Stromal cell of bone marrow (primary cell): ENCODE measurements around the gene TSR1.

Source experiments
- DNase-seq: peaks from one replicate; pipeline ENCODE4 v3.0.0-alpha.2; 2012; ENCODE audit warnings: low read depth

TSR1 gene

DNA sequence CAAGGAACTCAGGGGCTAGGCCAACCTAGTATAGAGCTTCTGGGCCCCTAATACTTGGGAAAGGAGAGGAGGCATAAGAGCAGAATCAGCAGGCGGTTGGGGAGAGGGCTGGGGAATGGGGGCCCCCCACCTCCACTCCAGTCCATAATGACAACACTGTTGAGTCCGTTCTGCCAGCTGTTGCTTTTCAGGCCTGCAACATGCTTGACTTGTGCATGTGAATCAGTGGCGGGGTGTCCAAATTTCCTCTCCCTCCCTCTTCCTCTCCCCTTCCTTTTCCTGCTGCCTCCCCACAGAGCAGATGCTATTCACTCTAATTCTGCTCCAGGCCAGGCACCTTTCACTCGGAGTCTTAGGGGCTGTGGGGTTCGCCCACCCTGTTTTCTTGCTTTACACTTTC lies 32.8 kb upstream of the TSR1 start:
- no peak for DNase-seq

DNA sequence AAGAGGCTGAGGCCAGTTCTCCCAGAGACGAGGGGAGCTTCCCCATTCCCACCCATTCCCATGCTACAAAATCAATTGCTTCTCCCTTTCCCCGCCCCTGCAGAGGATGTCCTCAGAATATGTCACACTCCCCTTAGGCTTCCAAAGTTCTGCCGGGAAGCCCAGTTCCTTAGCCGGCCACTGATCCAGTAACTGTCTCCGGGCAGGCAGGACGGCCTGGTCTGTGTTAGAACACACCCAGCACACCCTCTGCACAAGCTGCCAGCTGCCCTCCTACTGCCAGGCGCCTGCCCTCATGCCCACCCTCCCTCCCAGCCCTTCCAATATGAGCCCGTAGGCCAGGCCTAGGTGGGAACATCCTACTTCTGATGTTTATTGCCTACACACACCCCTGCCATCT lies 32.1 kb upstream of the TSR1 start:
- no peak for DNase-seq

DNA sequence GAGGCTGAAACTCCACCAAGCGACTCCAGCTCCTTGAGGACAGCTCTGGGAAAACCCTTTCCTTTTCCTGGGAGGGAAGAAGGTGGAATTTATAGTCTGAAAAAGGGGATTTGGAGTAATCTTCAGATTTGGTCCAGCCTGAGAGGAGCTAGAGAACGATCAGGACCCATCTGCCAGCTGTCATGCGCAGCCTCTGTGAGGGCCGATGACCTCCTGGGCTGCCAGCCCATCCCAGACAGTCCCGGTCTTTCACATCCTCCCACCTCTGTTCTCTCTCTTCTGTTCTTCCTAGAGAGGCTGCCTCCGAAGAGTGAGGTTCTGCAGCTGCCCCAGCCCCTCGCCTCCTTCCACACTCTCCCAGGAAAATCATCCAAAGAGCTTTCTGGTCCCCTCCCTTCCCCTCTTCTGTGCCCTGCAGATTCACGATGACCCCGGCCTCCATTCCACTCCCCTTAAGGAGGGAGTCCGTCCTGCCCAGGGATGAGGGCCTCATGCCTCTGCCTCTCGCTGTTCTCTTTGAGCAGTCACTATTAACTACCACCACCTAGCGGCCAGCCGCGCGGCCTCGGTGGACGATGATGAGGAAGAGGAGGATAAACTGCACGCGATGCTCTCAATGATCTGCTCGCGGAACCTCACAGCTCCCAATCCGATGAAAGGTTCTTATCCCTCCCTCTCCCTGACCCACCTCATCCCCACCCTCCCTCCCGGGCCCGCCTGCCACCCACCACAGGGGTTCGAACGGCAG lies 30.7 kb upstream of the TSR1 start:
- no peak for DNase-seq

DNA sequence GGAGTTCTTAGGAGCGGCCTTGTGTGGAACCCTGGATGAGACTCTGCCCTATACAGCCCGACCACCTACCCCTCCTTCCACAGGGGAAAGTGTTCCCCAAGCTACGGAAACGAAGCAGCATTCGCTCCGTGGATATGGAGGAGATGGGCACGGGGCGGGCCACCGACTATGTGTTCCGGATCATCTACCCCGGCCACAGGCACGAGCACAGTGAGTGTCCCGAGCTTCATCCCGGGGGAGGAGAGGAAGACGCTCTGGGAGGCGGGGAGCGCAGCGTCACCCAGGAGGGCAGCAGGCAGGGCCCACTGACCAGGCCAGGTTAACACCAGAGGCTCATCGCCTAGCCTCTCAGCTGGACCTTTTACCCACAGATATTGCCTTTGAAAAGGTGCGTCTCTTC lies 28.9 kb upstream of the TSR1 start:
- no peak for DNase-seq

DNA sequence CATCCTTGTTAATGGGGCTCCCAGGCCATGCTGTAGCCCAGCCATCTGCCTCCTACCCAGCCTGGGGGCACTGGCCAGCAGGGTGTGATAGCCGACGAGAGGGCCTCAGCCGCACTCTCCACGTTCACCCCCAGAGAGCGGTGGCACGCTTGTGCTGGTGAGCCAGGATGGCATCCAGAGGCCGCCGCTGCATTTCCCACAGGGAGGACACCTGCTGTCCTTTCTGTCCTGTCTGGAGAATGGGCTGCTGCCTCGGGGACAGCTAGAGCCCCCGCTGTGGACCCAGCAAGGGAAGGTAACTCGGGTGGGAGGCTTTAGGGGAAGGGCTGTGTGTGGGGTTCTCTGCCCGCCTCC lies 28.5 kb upstream of the TSR1 start:
- DNase-seq = no peak

DNA sequence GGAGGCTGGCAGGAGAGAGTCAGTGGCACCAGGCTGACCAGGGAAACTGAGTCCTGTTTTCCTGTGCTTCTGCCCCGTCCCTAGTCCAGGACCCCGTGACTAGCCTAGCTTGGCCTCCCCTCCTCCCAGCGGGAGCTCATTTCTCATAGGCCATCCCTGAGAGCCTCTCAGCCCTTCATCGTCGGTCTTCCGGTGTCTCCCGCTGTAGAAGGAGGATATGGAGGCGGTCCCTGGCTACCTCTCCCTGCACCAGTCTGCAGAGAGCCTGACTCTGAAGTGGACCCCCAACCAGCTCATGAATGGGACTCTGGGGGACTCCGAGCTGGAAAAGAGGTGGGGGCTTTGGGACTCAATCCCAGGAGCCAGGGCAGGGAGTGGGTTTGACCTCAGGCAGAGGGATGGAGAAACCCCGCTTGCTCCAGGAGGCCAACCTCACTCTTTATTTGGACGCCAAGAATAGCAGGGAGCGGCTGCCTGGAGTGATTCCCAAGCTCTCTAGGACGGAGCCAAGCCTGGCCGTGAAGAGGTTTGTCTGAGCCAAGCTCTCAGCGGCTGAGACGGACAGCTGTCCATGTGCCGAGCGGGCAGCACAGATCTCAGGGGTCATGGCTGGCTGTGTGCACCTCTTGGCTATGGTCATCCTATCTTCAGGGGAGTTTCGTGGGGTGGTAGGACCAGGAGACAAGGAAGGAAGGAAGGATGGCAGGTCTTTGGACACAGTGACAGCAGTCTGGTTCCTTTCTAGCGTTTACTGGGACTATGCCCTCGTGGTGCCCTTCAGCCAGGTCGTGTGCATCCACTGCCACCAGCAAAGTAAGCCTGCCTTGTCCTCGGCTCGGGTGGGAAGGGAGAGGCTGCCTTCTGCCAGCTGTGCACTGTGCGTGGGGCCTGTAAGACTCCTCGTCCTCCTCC lies 27.9 kb upstream of the TSR1 start:
- no peak for DNase-seq

DNA sequence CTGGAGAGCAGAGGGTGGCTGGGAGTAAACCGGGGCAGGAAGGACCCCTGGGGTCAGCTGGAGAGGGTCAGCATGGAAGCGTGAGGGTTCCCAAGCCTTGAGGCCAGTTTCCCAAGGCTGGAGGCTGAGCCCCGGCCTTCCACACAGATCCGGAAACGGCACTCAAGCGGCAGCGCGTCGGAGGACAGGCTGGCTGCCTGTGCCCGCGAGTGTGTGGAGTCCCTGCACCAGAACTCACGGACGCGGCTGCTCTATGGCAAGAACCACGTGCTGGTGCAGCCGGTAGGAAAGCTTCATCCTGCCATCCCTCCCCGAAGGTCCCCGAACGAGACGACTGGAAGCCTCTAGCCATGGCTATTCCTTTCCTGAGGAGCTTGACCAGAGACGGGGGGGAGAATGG lies 27.1 kb upstream of the TSR1 start:
- DNase-seq = no peak

DNA sequence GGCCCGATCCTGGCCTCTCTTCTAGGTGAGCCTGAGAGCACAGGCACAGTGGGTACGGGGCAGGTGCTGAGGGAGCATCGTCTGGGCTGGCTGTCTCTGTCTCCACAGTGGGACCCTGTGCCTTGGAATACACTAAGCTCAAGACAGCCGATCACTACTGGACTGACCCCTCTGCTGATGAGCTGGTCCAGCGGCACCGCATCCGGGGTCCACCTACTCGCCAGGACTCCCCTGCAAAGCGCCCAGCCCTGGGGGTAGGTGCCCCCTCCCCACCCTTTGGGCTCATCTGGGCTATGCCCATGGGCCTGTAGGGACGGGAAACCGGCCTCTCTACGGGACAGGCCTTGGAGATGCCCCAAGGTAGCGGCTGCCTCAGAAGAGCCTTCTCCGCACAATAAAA lies 26.6 kb upstream of the TSR1 start:
- DNase-seq = no peak

DNA sequence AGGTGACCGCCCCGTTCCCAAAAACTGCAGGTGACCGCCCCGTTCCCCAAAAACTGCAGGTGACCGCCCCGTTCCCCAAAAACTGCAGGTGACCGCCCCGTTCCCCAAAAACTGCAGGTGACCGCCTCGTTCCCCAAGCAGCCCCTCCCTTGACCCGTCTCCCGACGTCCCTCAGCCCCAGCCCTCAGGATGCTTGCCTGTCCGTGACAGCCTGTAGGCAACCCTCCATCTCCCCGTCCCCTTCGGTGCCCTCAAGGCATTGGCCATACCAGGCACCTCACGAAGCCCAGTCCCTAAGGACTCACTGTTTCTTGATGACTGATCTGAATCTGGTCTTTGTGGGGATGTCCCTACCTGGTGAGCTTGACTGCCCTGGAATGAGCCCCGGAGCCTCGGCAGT lies 26.2 kb upstream of the TSR1 start:
- DNase-seq = no peak

DNA sequence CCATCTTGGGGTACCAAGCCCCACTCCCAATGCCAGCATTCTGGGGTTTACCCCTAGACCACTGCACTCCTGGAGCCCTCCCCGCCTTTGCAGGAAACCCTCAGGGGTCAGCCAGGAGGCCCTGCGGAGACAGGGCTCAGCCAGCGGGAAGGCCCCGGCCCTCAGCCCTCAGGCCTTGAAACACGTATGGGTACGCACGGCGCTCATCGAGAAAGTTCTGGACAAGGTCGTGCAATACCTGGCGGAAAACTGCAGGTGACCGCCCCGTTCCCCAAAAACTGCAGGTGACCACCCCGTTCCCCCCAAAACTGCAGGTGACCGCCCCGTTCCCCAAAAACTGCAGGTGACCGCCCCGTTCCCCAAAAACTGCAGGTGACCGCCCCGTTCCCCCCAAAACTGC lies 25.8 kb upstream of the TSR1 start:
- no peak for DNase-seq

DNA sequence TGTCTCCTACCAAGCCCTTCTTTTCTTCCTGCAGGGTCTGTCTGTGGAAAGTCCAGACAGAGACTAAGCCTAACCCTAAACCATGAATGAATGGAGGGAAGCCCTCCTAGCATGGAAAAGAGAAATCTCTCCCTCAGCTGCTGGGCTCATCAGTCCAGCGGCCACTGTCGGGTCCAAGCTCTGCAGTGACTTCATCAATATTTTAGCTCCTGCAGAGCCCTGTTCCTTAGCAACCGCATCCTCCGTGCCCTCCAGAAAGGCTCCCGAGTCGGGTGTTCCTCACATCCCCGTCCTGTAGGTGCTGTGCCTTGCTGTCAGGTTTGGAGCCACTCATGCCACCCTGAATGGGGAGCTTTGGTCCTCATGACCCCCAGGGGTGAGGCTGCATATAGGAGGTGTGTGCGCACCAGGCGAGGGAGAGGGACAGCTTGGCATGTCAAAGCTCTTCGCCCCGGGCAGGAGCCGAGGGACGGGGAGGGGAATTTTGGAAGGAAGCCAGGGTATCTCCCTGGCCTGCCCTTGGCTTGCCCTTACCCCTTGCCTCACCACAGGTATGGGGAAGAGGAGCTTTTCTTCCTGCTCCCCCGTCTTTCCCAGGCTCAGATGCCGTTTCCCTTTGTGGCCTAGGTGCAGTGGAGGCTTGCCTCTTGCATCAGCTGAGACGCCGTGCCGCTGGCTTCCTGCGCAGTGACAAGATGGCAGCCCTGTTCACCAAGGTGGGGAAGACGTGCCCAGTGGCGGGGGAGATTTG lies 24.9 kb upstream of the TSR1 start:
- no peak for DNase-seq

DNA sequence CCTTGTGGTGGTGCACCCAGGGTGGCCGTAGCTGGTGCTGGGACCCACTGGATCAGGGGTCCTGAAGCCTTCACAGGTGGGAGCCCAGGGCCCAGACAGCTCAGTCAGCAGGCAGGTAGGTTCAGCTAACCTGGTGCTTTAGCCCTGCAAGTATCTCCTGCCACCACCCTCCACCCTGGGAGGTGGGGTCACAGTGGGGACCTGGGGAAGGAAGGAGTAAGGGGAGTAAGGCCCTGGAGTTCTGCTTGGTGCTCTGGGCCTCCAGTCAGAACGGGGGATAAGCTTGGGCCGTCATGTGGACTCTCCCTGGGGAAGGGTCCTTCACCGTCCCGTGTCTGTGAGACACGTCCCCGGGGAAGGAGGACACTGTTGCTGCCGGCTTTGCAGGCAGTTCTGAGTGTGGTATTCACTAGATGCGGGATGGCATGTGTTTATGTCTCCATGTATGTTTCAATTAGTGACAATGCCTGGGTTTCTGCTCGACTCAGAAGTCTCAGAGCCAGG lies 21.7 kb upstream of the TSR1 start:
- no peak for DNase-seq

DNA sequence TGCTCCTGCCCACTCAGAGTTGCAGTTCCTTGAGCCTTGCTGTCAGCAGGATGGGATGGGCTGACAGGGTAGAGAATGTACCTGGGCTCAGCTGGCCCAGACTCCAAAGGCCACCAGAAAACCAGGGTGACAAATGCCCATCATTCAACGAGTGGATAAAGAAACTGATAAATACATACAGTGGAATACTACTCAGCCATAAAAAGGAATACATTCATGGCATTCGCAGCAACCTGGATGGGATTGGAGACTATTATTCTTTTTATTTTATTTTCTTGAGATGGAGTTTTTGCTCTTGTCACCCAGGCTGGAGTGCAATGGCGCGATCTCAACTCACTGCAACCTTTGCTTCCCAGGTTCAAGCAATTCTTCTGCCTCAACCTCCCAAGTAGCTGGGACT lies 21.0 kb upstream of the TSR1 start:
- no peak for DNase-seq

DNA sequence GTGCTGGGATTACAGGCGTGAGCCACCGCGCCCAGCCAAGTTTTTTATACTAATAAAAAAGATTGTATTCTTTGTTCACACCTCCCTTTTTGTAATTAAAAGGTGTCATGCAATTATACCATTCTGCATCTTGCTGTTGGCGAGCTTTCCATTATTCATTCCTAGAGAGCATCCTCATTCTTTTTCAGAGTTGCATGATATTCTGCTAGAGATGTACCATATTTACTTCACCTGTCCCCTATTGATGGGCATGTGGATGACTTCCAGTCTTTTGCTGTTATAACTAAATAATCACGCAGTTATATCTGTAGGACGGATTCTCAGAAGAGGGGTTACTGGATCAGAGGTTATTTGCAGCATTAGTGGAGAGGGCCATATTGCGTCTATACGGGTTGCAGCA lies 18.1 kb upstream of the TSR1 start:
- DNase-seq = no peak

DNA sequence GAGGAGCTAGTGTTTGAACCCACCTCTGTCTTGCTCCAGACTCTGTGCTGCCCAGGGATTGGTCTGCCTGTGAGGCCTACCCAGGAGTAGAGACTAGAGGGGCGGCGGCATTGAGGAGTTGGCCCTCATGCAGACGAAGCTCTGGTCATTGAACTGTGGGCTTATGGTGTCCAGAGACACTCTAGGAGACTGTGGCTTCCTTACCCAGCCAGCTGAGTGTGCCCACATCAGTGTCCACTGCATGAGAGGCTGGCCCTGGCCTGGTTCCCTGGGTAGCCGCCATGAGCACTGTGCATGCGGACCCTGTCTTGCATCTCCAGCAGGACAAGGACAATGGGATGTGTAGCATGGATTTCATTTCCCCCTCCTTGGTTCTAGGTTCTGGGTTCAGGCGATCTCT lies 15.0 kb upstream of the TSR1 start:
- no peak for DNase-seq

DNA sequence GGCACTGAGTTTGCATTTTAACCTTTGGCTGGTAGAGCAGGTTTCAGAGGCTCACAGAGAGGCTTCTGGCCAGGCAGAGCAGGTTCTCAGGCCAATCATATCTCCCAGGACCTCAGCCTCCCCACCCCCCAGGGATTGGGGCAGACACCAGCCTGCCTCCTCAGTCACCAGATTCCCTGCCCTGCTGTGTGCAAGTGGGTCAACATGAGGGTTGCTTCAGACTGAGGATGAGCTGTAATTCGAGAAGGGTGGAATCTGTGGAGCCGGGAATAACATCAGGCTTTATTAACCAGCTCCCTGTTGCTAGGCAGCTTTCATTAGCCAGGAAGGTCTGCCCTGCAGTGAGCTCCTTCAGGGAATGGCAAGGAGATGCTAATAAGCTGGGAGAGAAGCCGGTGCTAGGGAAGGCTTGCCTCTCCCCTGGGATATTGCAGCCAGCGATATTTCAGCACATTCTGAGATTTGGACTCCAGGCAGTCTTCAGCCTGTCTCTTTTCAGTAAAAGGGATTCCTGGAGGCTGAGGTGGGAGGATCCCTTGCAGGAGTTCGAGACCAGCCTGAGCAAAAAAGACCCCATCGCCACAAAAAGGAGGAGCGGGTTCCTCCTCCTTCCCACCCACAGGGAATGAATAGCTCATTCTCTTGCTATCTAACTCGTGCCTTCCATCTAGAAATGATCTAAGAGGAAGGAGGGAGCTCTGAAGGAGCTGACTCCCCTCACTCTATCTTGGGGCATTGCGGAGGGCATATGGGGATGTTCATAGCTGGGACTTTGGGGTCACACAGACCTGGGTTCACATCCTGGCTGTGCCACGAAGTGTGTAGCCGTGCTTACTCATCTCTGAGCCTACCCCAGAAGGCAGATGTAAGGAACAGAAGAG lies 11.8 kb upstream of the TSR1 start:
- peak; percentile 77 for DNase-seq

DNA sequence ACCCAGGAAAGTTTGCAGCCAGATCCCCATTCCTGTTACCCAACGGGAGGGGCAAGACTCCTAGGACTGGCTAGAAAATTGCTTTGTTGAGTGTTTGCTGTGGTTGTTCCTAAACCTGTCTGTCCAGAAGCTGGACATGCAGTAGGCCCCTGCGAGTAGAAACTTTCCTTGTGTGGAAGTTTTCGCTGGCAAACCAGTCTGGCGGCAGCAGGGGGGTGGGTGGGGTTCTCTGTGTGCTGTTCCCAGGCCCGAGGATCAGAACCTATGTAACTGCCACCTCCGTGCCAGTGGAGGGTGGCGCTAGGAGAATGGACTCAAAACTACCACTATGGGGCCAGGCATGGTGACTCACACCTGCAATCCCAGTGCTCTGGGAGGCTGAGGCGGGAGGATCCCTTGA lies 10.2 kb upstream of the TSR1 start:
- DNase-seq = no peak

DNA sequence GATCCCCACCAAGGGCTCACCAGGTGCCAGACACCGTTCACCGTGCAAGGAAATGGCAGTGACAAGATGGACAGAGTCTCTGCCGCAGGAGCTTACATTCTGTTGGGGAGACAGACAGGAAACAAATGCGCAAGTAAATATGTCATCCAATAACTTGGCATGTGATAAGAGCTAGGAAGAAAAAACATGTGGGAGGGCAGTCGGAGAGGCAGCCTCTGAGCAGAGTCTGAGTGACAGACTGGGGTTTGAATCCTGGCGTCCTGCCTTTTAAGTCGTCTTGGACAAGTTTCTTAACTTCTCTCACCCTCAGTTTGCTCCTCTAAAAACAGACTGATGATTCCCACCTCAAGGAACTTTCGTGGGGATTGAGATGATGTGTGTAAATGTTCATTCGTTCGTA lies 8.3 kb upstream of the TSR1 start:
- DNase-seq = no peak

DNA sequence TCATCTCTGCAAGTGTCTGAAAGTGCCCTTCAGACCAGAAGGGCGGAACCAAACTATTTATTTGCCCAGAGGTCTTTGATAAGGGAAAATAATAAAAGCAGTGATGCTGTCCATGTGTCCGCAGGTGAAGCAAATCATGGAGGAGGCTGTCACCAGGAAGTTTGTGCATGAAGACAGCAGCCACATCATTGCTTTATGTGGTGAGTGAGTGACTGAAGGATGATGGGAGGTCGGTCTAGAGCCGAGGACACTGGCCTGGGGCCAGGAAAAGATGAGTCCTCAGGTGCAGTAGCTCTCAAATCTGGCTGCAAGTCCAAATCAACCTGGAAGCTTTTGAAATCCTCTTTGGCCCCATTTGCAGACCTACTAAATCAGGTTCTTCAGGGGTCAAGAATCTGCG lies 7.2 kb upstream of the TSR1 start:
- no peak for DNase-seq

DNA sequence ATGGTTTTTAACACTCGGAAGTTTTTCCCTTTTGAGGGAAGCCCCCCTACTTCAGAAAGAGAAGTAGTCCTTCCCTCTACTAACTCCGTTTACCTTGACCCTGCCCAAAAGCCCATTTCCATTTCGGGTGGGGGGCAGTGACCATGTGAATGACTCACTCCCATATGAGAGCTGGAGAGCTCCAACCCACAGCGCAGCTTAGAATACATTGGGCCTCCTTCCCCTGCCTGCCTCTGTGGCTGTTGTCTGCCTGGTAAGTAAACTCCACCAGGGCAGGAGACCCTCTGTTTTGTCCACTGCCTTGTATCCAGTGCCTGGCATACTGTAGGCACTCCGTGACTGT lies 2.0 kb upstream of the TSR1 start:
- no peak for DNase-seq

DNA sequence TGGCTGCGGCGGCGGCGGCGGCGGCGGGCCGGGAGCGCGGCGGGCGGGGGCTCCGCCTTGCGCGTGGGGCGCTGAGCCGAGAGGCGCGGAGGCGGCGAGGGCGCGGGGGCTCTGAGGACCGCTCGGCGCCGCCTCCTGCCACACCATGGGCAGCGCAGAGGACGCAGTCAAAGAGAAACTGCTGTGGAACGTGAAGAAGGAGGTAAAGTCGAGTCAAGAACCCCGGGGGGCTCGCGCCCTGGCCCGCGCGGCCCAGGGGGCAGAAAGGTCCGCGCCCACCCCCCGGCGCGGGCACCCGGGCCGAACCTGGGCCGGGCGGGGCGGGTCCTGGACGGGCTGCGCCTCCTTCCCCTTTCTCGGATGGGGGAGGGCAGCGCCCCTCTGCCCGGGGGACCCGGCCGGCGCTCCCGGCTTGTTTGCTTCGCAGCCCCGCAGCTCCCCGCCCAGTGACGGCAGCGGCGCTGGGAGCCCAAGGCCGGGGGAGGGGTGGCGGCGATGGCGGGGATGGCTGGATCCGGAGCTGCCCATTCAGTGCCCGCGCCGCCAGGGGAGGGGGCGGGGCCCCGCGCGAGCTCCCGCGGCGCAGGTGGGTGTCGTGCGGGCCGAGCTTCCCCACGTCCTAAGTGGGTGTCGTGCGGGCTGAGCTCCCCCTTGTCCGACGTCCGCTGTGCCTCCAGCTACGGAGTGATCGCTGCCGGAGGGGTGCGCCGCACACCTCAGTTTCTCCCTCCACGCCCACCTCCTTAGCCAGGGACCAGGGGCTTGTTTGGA lies 1.5 kb upstream of the TSR1 start:
- DNase-seq = peak; percentile 33
